DLD1 (cell line): ENCODE results near the gene SENP5.

Experiments used
- in situ Hi-C: cut with HindIII; loops from 2 replicates; pipeline ENCODE4 v1.10.0; 2017; ENCODE audit warnings: low sequenced_read_pairs

Gene SENP5

GRCh38 chr3:196883361-196883760, 15.6 kb downstream of the SENP5 start:
- in situ Hi-C loops: no loop called here

DNA sequence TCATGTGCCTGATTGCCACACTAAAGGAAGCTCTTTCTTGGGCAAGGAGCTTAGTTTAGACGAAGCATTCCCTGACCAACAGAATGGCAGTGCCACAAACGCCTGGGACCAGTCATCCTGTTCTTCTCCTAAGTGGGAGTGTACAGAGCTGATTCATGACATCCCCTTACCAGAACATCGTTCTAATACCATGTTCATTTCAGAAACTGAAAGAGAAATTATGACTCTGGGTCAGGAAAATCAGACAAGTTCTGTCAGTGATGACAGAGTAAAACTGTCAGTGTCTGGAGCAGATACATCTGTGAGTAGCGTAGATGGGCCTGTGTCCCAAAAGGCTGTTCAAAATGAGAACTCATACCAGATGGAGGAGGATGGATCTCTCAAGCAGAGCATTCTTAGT, 18.4 kb downstream of the SENP5 start:
- in situ Hi-C loops: no loop called here

DNA sequence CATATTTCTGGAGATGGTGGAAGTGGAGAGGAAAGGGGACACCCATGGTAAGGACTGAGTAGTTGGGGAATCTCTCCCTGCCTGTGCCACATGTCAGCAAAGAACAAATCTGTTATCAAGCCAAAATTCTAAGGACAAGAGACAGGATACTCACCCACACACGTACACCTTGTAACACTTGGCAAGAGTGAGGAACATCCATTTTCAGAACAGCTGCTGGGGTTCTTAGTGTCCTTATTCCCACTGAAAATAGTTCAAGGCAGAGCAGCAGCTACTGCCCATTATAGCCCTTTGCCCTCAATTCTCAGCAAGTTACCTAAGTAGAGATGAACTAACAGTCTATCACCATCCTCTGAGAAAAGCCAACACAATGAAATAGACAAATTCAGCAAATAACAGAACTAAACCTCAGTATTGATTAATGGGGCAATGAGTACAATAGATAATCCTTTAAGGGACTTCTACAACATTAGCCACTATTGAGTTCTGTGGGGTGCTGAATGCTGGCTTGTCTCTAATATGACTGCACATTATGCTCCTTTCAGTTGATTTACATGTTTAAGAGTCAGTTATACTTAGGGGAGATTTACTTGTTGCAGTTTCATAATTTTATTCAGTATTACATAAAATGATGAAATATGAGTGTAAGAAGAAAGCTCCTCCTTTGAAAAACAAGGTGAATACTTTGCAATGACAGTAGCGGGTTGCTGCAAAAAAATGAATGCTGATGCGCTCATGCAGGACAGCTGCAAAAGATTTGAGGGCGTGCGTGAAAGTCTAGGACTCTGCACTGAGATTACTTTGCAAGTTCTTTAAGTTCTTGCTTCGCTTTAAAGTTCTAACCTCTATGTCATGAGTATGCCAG, 22.4 kb downstream of the SENP5 start:
- in situ Hi-C loops: no loop called here

GRCh38 chr3:196894557-196895295, 27.0 kb downstream of the SENP5 start:
- in situ Hi-C loops: no loop called here

- in situ Hi-C loops: no loop called here
Measured at GRCh38 chr3:196896229-196896628, 28.5 kb downstream of the SENP5 start.

DNA sequence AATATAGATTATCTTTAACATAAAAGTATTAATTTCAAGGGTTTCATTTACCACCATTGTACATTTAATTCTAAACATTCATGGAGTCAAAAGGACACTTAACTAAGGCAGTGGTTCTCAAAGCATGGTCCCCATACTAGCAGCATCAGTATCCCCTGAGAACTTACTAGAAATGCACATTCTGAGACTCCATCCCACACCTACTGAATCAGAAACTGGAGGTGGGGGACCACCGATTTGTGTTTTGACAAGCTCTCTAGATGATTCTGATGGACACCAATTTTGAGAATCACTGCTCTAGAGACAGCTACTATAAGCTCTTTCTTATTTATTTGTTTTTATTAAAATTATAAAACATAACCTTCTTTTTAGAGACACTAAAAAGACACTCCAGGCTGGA, 34.0 kb downstream of the SENP5 start:
- in situ Hi-C loops: no loop called here

DNA sequence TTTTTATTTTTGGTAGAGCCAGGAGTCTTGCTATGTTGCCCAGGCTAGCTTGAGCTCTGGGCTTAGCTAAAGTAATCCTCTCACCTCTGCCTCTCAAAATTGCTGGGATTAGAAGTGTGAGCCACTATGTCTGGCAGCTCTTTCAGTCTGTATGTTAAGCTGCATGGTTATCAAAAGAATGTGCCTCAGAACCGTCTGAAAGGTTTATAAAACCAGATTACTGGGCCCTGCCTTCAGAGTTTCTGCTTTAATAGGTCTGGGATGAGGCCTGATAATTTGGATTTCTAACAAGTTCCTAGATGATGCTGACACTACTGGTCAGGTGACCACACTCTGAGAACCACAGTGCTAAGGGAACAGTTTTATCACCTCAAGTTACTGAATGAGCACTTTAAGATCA, 34.6 kb downstream of the SENP5 start:
- in situ Hi-C loops: no loop called here

DNA sequence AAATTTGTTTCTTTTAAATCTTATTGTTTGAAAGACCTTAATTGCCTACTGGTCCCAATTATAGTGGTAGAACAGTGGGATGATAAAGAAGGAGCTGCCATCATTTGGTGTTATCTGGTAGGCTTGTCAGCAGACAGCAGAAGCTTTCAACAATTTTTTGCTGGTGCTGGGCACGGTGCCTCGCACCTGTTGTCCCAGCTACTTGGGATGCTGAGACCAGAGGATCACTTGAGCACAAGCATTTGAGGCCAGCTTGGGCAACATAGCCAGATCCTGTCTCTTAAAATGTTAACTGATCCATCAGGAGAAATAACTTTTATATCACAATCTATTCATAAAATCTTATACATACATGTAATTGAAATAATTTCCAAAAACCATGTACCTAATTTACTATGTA, 36.0 kb downstream of the SENP5 start:
- in situ Hi-C loops: no loop called here

GRCh38 chr3:196914866-196915265, 47.1 kb downstream of the SENP5 start:
- in situ Hi-C loops: no loop called here

DNA sequence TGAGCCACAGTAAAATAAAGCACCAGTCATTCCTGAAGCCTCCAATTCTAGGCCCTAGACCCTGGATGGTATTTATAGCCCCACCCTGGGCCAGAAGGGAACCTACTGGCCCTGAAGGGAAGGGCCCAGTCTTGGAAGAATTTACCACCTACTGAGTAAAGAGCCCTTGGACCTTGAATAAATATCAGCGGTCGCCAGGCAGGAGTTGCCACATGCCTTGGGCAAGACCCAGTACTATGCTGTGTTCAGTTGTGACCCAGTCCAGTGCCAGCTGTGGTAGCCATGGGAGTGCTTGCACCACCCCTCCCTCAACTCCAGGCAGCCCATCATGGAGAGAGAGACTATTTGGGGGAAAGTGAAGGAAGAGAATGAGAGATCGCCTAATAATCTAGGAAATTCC, 47.7 kb downstream of the SENP5 start:
- in situ Hi-C loops: no loop called here

DNA sequence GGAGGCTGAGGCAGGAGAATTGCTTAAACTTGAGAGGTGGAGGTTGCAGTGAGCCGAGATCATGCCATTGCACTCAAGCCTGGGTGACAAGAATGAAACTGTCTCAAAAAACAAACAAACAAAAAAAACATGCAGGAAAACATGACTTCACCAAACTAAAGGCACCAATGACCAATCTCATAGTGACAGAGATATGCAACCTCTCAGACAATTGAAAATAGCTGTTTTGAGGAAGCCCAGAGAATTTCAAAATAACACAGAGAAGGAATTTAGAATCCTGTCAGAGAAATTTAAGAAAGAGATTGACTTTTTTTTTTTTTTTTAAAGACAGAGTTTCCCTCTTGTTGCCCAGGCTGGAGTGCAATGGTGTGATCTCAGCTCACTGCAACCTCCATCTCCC, 48.5 kb downstream of the SENP5 start:
- in situ Hi-C loops: no loop called here

DNA sequence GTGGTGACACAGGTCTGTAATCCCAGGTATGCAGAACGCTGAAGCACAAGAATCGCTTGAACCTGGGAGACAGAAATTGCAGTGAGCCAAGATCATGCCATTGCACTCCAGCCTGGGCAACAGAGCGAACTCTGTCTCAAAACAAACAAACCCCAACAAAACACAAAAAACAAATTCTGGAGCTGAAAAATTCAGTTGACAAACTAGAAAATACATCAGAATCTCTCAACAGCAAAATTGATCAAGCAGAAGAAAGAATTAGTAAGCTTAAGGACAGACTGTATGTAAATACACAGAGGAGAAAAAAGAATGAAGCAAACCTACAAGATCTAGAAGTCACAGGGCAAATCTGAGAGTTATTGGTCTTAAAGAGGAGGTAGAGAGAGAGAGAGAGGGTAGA, 49.3 kb downstream of the SENP5 start:
- in situ Hi-C loops: no loop called here

DNA sequence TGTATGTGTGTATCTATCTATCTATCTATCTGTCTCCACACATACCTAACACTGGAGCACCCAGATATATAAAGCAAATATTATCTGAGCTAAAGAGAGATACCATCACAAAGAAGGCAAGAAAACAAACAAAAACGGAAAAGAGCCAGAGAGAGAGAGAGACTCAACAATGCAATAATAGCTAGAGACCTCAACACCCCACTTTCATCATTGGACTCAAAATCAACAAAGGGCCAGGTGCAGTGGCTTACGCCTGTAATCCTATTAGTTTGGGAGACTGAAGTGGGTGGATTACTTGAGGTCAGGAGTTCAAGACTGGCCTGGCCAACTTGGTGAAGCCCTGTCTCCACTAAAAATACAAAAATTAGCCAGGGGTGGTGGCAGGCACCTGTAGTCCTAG, 51.2 kb downstream of the SENP5 start:
- in situ Hi-C loops: no loop called here

- in situ Hi-C loops: no loop called here
Measured at GRCh38 chr3:196920733-196921132, 53.0 kb downstream of the SENP5 start.

DNA sequence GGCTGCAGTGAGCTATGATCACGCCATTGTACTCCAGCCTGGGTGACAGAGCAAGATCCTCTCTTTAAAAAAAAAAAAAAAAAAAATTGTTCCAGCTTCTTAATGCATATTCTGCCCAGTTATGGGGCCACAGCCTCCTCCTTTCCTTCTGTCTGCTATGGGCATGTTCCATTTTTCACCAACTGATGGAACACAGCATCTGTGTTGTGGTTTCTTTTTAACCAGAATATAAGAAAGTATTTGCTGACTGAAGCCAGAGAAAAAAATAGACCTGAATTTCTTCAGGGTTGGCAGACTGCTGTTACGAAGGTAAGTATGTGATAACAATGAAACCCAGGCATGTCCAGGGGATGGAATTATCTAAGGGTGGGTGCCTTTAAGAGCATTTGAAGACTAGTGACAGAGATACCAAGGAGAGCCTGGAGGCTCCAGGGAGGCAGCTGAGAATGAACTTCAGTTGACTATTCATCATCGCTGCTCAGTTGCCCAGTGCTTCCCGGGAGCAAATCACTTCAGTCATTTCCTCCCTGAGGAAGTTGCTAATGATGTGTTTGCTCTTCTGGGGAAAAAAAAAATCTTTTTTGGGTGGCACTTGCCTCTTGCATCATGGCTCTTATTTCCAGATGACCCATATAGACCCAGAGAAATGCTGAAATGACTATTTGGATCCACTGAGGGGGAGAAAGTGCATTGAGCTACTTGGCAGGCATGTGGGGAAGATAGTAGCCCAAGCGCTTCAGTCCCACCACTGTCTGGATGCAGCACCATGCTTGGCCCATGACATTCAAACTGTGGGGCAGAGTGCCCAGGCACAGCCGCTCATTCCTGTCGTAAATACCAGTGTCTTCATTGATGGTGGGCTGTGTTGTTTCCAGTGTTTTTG, 60.1 kb downstream of the SENP5 start:
- in situ Hi-C loops: no loop called here

GRCh38 chr3:196931157-196931556, 63.4 kb downstream of the SENP5 start:
- in situ Hi-C loops: no loop called here

DNA sequence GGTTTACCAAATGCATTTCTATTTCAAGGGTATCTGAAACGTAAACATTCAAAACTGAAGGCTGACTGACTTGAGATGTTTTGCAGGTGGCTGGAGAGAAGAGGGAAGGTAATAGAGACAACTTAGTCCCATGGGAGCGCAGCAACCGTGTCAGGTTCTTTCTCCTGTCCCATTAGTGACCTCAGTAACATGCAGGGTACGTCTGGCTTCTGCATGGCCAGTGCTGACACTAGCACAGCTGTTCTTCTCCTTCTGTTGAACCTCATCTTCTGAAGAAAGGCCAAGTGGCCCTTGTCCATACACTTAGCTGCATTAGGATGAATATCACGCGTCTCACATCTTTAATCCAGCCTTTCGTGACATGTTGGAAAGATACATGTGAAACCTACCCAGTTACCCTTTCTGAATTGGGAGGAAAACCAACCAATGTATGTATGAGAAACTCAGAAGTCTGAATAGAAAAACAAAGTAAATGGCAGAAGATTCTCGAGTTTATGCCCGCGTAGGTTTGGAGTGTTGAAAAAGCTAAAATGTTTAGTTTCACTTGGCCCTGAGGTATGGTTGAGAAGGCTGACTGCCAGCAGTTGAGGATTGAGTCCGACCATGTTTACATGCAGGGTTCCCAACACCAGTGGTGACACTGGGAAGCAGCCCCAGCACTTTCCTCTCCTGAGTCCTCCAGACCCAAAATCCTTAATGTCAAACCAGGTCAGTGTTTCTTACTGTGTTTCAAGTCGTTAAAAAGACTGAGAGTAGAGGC, 64.3 kb downstream of the SENP5 start:
- in situ Hi-C loops: no loop called here

GRCh38 chr3:196932600-196932999, 64.9 kb downstream of the SENP5 start:
- in situ Hi-C loops: no loop called here

GRCh38 chr3:196936288-196936687, 68.6 kb downstream of the SENP5 start:
- in situ Hi-C loops: no loop called here

DNA sequence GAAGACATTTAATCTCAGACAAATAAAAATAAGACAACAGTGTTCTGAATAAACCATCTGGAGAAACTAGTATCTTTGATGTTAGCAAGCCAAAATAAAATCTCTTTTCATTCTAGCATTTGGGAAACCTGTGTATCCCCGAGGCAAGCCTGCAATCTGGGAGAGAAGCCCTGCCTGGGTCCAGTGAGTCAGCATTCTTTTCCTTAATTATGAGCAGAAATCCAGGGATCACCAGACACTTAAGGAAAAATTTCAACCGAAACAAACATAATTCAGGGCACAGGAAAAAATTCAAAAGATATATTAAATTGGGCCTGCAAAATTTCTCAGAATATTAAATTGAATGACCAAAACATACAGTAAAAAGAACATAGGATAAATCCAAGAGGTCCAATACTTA, 70.4 kb downstream of the SENP5 start:
- in situ Hi-C loops: no loop called here

GRCh38 chr3:196938576-196938975, 70.9 kb downstream of the SENP5 start:
- in situ Hi-C loops: no loop called here
